GM21786 (cell line): Measurements from ENCODE around the gene PFN4.
"Not testable (repeated sequence)": the region's sequence is repeated elsewhere in the genome, so short reads cannot be mapped to it uniquely, and the experiment has no call there.

Experiments used
- ATAC-seq: cut with Tn5 transposase; IDR thresholded peaks from one replicate; pipeline ENCODE4 v1.9.1; 2021; ENCODE audit not compliant: unreplicated experiment

PFN4 gene, protein sequence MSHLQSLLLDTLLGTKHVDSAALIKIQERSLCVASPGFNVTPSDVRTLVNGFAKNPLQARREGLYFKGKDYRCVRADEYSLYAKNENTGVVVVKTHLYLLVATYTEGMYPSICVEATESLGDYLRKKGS

DNA sequence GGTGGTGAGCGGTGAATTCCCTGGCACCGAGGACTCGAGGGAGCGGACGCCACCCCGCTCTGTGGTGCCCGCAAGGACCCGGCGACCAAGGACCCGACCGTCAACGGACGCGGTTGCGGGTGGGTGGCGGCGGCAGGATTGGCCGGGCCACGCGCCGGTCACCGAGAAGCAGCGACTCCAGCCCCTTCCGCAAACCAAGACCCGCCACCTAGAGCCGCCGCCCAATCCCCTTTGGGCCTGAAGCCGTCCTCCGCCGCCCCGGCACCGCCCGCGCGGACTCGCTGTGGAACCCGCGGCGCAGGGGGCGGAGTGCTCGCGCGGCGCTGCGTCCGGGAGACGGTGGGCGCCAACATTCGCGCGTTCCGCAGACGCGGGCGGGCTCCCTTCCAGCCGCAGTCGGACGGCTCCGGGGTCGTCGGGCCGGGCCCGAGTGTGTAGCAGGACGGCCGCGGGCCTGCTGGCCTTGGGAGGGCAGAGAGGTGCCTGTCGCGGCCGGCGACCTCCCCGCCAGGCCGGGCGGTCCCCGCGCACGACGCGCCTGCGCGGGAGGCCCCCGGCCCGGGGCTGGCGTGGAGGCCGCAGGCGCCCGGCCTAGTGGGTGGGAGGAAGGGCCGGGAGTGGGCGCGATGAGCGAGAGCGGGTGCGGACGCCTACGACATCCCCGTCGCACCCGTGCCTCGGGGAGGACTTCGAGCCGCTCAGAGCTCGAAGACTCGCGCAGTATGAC is at the start of gene PFN4, which contains the start of gene FAM228B:
TSS of gene PFN4 (minus strand) at position 140 of the 727 bp plus-strand sequence. CDS start 799 bp downstream, outside the sequence.
TSS of gene FAM228B (plus strand) at position 275 of the 727 bp plus-strand sequence. CDS start 893 bp downstream, outside the sequence.
- peak; percentile 90 for ATAC-seq

DNA sequence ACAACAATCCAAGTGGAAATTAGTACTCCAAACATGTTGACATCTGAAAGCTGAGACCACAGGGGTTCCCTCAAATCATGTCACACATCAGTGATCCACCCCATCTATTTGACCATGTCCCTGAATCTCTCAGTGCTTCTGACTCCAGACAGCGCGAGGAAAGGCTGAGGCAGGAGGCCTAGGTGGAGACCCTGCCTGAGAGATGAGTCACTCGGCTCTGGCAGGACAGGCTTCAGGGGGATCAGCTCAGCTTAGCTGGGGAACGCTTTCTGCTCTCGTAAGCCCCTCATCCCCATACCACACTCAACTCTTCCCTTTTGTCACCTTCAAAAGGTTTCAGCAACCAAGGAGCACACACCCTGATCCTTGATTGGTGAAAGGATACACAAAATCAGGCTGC is 45.9 kb upstream of the PFN4 start:
- no peak for ATAC-seq

DNA sequence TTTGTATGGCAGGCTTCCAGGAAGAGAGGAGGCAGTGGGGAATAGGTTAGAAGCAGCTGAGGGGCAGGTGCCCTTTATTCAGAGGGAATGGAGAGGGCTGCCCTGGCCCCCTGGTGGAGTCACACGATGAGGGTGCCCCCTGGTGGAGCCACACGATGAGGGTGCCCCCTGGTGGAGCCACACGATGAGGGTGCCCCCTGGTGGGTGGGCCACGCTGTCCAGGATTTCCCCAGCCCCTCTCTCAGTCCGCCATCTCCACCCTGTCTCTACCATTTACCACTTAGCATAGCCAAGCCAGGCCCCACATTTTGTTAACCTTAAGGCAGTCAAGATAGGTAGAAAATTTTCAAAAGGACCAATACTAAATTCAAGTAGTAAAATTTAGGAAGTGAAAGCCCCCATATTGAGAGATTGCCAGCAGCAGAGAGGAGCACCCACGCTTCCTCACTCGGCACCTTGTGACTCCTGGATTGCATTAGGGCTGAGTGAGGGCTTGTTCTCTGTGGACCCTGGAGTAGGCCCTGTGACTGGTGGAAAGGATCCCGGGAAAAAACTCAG is 41.4 kb upstream of the PFN4 start:
- ATAC-seq: peak; percentile 70

DNA sequence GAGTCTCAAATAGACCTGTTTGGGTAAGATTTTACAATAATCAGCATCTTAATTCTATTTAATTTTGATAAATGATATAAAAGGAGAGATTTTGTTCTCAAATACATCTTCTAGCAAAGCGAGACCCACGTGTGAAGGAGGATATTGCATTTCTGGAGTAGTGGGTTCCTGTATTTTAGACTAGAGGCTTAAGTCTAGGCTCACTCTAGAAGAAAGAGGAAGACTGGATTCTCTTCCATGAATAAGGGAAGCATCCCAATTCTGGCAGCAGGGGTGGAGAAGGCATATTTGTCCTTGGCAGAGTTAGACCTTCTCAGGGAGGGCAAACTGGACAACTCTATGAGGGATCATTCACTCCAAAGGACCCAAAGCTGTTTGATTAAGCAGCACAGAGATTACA is 40.5 kb upstream of the PFN4 start:
- ATAC-seq: no peak

DNA sequence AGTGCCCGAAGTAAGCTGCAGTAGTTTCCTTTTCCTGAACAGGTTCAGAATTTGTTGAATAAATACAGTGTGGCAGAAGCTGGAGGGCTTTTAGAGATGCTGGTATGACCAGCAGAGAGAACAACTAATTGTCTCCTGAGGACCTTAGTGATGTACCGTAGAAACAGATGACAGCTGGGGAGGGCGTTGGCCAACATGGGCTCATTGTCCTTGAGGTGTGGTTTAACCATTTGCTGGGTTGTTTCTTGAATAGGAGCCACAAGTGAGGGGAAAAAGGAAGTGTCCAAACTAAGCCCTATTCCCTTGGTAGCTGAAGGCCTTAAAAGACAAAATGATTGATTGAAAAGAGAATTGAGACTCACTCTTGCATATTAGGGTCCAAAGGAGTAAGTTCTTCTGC is 40.1 kb upstream of the PFN4 start:
- no peak for ATAC-seq

DNA sequence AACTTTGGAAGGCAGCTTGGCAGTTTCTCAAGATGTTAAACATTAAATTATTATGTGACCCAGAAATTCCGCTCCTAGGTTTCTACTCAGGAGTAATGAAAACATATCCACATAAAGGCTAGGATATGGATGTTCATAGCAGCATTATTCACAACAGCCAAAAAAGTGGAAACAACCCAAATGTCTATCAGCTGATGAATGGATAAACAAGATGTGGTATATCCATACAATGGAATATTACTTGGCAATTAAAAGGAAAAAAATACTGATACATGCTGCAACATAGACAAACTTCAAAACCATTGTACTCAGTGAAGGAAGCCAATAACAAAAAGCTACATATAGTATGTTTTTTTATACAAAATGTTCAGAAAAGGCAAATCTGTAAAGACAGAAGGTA is 39.4 kb upstream of the PFN4 start:
- ATAC-seq: no peak

DNA sequence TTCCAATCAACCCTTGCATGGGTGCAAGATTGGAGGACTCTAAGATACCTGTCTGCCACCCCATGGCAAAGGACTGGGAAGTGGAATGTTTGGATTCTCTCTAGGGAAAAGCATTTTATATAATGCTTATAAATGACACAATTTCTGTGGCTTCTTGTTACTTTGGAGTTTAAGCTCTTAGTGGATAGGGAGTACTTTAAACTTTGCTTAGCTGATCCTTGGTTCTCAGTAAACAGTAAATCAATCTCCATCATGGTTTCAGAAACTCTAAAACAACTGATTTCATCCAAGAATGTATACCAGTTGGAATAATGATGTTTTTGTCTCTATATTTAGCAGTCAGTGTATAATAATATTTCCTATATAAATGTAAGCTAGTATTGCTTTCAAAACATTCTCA is 37.6 kb upstream of the PFN4 start:
- no peak for ATAC-seq

DNA sequence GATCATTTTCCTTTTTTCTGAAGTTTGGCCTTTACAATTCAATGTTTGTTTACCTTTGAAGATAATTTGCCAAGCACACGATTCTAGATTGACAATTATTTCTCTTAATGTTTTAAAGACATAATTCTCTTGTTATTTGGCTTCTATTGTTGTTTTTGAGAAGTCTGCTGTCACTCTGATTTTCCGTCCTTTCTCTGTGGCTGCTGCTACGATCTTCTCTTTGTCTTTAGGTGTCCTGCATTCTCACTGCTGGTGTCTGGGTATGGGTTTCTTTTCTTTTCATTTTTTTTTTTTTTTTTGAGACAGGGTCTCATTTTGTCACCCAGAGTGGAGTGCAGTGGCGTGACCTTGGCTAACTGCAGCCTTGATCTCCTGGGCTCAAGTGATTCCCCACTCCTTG is 36.6 kb upstream of the PFN4 start:
- ATAC-seq: no peak

DNA sequence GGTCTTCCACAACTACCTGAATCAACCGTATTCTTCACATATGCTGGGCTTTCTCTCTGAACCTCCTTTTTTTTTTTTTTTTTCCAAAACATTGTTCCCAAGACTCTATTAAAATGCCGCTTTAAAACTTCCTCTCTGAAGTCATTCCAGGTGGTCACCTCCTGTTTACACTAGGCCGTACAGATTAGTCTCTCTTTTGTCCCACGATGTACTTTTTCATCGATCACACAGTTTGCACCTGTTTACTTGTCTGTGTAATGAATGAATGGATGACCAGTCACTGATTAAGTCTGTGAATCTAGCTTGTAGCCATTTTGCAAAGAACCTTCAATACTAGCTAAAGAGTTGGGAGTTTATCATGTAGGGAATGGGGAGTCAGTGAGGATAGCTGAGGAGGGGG is 35.0 kb upstream of the PFN4 start:
- ATAC-seq: no peak

DNA sequence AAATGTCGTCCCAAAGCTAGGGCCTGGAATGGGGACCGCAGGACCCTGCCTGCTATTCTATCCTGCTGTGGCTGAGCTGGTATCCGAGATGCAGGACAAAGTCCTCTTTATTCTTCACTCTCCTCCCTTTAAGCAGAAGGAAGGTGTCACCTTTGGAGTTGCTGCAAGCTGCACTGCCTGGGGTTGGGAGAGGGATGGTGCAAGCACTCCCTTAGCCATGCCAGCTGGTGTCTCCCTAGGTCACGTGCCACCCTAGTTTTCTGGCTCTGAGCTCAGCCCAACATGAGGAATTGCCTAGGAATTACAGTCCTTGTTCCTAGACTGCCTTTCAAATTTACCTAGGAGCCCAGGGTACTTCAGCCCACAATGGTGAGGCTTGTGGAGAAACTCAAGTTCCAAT is 30.3 kb upstream of the PFN4 start:
- no peak for ATAC-seq

DNA sequence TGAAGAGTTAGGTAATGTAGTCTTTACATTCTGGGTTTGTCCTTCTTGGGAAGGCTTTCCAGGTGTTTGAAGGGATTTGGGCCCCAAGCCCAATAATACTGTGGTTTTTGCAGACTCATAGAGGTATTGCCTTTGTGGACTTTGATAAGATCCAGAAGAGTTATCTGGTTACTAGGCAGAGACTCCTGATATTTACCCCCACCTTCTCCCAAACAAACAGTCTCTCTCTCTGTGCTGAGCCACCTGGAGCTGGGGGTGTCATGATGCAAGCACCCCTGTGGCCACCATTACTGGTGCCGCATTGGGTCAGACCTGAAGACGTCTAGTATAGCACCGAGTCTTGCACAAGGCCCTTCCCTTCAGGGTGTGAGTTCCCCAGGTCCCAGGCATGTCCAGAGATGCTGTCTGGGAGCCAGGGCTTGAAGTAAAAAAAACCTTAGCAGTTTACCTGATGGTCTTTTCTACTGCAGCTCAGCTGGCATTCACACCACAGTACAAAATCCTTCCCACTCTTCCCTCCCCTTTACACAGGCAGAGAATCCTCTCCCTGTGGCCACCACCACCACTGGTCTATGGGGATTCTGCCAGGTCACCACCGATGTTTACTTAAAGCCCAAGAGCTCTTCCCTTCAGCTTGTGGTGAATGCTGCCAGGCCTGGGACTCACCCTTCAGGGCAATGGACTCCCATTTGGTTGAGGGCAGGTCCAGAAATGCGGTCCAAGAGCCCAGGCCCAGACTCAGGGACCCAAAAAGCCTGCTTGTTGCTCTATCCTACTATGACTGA is 29.5 kb upstream of the PFN4 start:
- ATAC-seq: no peak

DNA sequence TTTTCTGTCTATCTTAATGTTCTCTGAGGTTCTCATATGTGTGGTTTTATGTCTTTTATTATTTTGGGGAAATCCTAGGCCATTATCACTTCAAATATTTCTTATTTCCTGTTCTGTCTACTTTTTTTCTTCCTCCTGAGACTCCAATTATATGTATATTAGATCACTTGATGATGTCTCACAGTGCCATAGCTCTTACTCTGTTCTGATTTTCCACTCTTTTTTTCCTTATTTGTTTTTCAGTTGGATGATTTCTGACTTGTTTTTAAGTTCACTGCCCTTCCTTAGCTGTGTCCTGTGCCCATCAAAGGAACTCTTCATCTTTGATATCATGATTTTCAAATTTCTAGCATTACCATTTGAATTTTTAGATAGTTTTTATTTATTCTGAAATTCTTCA is 24.2 kb upstream of the PFN4 start:
- no peak for ATAC-seq

DNA sequence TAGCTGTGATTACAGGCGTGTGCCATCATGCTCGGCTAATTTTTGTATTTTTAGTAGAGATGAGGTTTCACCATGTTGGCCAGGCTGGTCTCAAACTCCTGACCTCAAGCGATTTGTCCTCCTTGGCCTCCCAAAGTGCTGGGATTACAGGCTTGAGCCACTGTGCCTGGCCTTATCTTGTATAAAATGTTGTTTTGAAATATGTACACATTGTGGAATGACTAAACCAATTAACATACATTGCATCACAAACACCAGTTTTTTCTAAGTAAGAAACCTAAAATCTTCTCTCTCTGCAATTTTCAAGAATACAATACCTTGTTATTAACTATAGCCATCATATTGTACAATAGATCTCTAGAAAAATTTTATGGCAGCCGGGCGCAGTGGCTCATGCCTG is 17.2 kb upstream of the PFN4 start:
- not testable (repeated sequence) for ATAC-seq

DNA sequence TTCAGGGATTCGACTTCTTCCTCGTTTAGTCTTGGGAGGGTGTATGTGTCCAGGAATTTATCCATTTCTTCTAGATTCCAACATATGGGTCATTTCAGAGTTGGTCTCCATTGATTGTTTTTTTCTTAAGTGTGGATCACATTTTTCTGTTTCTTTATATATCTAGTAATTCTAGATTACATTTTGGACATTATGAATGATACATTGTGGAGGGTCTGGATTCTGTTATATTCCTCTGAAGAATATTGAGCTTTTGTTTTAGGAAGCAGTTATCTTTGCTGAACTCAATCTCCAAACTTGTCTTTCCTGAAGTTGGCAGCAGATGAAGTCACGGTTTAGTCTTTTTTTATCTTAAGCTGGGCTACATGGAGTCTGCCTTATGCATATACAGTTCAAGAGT is 9.4 kb upstream of the PFN4 start:
- ATAC-seq: no peak

DNA sequence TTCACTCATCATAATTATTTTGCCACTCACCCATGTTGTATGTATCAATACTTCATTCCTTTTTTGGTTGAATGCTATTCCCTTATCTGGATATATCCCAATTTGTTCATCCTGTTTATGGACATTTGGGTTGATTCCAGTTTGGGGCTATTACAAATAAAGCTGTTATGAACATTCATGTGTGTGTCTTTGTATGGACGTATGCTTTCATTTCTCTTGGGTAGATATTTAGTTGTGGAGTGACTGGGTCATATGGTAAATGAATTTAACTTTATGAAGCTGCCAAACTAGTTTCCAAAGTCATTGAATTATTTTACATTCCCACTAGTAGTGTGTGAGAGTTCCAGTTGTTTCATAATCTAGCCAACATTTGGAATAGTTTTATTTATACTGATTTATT is 2.8 kb upstream of the PFN4 start:
- ATAC-seq: no peak

DNA sequence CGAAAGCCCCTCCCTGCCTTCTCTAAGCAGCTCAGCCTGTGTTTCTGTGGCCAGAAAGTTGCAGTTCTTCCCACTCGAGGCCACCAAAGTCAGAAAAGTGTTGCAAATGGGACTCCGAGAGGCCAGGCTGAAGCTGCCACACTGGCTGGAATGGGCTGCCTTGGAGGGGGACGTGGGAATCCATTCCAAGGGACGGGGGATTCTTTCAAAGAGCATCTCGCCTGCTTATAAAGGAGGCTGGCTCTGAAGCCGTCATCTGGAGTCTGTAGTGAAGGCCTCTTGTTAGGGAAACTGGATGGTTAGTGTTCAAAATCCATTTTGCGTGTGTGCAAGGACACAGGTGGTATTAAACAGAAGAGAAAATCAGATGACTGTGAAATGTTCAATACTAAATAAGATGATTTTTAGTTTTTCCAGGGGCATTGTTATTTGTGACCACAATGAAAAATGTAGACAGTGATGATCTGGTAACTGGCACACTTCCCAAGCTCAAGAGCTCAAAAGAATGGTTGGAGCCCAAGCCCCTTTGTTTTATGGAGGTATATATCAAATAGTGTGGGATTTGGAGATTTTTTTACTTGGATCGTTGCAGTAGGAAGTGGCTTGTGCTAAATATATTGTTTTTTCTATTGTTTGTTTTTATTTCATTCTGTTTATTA is 917 bp upstream of the PFN4 start:
- ATAC-seq: peak; percentile 9

DNA sequence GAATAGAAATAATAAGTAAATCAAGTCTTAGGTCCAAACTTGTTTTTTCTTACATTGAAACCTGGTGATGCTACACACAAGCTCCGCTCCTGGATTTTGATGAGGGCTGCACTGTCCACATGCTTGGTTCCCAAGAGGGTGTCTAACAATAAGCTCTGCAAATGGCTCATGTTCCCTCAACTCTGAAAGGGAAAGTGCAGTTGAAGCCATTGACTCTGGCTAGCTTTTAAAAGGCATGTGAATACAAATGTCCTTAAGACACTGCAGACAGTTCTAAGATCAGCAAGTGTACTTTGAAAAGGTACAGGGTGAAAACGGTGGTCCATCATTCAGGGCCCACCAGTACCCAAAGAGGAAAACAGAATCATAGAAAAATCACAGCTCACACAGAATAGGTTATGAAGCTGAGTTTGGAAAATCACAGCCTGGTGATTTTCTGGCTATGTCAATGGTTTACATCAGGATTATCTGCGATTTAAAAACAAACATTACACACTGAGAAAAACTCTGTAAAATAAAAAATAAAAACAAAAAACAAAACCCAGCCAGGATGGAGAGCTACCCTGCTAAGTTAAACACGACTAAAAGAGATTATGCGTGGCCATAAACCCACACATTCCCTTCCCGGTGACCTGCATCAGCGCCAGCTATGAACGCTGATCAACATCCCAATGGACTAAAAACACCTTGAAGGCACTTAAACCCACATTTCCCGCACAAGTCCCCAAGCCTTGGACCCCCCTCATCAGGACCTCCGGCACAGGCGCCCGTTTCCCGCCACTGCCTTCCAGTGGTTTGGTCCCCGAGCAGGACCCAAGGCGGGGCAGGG is 554 bp downstream of the PFN4 start:
- no peak for ATAC-seq

DNA sequence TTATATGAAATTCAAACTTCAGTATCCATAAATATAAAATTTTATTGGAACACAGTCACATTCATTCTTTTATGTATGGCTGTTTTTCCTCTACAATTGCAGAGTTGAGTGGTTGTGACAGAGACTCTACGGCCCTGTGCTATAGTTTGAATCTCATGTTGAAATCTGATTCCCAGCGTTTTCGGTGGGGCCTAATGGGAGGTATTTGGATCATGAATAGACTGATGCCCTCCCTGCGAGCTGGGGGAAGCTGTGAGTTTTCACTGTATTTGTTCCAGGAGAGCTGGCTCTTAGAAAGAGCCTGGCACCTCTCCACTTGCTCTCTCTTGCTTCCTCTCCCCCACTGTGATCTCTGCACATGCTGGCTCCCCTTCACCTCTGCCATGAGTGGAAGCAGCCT is 1.7 kb downstream of the PFN4 start:
- ATAC-seq: no peak

DNA sequence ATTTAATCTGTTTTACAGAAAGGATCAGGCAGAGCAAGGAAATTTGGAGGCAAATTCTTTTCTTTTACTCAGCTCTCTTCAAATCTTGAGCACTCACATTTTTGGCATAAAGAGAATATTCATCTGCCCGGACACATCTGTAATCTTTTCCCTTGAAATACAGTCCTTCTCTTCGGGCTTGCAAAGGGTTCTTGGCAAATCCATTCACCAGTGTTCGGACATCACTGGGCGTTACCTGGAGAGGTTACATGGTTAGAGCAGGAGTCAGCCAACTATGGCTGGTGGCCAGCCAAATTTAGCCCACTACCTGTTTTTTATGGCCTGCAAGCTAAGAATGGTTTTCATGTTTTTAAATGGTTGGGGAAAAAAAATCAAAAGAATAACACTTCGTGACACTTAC is 2.1 kb downstream of the PFN4 start:
- ATAC-seq: no peak

DNA sequence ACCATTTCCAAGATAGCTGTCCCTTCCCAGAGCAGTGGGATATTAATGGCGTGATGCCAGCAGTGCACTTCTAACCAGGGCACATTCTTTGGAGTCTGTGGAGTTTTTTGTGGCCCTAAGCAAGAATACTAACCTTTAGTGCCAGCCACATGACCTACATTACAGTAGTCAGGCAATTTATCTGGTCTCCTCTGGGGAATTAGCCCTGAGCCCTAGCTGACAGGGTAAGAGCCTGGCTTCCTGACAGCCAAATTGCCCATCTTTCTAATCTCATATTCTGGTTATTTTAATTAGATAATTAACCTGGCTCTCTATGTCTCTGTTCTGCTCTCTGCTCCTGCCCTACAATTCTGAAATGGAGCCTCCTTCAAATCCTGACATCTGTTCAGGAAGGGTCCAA is 5.2 kb downstream of the PFN4 start:
- ATAC-seq: no peak
